ENCODE results near the gene TEX10.
"Not testable (repeated sequence)": the region's sequence is repeated elsewhere in the genome, so short reads cannot be mapped to it uniquely, and the experiment has no call there.

TEX10 gene

DNA sequence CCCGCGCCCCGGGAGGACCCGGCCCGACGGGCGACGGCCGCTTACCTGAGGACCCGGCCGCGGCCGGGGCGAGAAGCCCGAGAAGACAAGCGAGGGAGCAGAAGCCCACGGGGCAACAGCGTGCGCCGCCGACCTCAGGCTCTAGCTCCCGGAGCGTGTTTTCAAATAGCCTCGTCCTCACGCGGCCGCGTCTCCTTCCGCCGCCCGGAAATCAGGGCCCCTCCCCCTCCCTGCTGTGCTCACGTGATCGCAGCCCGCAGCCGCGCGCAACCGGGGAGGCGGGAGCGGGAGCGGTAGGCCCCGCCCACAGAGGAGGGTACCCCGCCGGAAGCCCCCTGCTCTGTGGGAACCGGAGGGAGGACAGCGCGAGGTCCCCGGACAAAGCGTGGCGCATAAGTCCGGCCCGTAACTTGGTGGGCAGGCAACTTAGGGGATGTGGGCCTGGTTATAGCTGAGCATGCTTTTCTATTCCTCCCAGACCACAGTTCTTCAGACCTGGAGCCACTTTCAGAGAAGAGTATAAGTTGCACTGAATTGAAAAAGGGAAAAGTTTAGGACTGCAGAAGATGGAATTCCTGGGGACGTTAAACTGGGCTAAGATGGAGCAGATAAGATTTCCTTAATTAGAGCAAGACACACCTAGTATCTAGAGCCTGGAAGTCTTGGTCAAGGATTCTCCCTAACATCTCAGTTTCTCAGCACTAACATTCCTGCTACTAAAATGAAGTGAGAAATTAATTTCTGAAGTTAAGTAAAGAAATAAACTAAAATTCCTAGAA is at the start of gene TEX10:
TSS of gene TEX10 (minus strand) at position 216 of the 779 bp plus-strand sequence. CDS start 3,579 bp downstream, outside the sequence.
- peak; percentile 91 to 93 for DNase-seq

DNA sequence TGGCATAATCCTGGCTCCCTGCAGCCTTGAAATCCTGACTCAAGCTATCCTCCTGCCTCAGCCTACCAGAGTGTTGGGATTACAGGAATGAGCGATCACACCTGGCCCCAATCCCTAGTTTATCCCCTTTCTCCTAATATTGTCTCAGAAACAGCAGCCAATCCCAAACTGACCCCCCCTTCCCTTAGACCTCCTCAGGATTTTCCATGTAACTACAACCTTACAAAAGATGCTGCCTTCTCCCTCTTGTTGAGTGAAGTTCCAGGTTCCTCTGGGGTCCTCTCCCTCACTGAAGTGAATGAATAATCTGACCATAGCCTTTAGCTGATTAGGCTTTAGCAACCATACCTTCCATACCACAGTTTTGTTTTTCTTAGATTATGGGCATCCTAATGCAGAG is 48.3 kb upstream of the TEX10 start:
- DNase-seq, result no peak

DNA sequence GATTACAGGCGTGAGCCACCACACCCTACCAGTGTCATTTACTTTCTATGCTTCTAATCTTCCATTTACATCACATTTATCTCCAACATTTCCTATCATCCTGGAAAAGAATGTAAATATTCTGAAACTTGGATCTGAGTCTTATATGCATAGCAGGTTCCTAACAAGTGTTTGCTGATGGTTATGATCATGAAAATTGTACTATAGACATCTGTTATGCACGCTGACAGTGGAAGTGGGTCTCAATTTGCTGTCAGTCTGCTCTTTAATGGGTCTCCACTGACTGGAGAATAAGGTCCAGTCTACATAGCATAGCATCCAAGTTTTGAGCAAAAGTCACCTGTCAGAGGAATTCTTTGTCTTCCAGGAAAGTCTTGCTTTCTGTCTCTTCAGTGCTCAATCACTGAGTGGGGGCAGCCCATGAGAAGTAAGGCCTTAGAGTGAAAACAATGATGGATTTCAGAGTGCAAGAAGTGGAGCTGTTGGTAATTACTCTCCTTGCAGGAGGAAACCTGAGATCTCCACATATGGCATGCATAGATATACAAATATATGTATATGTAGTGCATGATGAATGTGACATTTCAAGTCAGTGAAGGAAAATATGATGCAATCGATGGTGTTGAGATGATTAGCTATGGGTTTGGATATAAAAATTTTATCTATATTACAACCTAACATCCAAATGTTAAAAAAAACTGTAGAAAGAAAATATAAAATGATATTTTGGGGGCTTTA is 45.0 kb upstream of the TEX10 start:
- no peak for DNase-seq

DNA sequence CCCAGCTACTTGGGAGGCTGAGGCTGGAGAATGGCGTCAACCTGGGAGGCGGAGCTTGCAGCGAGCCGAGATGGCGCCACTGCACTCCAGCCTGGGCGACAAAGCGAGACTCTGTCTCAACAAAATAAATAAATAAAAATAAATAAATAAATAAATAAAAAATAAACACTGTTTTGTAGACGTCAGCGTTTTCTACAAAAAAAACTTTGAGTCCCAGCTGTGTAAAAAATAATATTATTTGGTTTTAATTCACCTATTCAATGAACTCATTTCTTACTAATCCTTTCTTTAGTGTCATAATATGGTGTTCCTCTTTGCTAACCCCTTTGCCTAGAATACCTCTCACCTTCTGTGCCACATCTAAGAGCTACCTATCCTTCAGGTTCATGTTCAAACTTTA is 44.0 kb upstream of the TEX10 start:
- no peak for DNase-seq

DNA sequence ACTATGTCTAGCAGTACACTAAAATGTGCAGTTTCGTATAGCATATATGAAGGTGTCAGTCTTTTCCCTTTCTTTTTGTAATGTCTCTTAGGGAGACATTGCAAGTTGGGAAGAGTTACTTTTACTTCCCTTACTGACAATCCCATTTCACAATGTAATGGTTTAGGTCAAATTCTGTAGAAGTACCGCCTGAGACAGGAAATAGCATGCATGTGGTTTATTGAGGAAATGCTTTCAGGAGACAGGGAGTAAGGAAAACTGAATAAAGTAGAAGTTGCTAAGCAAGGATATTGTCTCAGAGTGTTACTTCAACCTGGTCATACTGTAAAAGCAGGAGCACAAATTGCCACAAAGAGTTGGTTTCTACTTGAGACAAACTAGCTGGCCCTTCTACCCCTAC is 42.1 kb upstream of the TEX10 start:
- no peak for DNase-seq

DNA sequence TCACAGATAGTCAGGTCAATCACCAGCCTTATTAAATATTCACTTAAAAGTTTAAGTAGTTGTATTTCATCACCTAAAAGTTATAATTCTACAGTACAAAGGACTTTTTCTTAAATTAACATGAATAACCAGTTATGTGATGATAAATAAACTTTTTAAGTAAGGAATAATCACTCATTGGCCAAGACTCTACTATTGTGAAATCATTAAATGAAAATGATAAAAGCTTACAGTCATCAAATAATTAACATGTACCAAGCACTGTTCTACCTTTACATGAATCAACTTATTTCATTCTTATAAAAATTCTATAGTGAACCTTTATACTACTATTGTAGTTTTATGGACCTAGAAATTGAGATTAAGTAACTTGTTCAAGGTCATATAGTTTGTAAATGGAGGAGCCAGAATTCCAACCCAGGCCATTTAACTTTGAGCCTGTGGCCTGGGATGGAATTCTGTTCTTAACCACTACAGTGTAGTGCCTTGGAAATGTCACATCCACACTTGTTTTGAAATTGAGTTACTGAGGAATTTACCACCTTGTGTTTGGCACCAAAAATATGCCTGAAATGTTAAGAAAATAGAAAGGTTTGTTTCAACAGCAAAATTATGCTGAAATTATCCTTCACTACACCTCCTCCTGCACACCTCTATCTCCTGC is 41.4 kb upstream of the TEX10 start:
- no peak for DNase-seq

DNA sequence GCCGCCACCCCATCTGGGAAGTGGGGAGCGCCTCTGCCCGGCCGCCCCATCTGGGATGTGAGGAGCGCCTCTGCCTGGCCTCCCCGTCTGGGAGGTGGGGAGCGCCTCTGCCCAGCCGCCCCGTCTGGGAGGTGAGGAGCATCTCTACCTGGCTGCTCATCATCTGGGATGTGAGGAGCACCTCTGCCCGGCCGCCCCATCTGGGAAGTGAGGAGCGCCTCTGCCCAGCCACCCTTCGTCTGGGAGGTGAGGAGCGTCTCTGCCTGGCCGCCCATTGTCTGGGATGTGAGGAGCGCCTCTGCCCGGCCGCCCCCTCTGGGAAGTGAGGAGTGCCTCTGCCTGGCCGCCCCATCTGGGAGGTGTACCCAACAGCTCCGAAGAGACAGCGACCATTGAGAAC is 40.2 kb upstream of the TEX10 start:
- DNase-seq, result not testable (repeated sequence)

DNA sequence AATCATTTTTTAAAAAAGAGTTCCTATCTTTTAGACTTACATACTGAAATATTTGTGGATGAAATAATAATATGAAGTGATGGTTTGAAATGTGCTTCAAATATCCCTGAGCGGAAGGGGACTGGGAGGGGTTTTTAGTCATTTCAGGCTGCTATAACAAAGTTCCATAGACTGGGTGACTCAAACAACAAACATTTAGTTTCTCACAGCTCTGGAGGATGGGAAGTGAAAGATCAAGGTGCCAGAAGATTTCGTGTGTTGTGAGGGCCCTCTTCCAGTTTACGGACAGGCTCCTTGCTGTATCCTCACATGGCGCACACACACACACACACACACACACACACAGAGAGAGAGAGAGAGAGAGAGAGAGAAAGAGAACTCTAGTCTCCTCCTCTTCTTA is 27.1 kb upstream of the TEX10 start:
- DNase-seq, result no peak

DNA sequence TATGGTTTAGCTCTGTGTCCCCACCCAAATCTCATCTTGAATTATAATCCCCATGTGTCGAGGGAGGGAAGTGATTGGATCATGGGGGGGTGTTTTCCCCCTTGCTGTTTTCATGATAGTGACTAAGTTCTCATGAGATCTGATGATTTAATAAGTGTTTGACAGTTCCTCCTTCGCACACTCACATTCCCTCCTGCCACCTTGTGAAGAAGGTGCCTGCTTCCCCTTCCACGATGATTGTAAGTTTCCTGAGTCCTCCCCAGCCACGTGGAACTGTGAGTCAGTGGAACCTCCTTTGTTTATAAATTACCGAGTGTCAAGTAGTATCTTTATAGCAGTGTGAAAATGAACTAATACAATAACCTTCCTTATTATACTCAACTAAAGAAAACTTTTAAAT is 24.3 kb upstream of the TEX10 start:
- DNase-seq, result no peak

DNA sequence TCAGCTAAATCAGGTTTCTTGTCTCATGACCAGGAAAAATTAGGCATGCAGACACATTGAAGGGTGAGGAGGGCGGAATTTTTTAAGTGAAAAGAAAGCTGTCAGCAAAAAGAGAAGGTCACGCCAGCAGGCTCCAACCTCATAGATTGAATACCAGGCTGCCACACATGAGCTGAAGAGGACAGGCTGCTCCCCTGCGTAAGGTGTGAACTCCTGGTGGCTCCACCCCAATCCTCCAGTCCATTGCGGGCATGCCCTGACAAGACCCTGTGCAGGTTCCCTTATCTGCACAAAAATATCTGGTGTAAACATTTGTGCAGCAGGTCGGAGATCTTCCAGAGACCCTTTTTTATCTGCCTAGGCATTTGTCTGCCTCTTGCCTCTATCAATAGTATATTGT is 22.9 kb upstream of the TEX10 start:
- no peak for DNase-seq

DNA sequence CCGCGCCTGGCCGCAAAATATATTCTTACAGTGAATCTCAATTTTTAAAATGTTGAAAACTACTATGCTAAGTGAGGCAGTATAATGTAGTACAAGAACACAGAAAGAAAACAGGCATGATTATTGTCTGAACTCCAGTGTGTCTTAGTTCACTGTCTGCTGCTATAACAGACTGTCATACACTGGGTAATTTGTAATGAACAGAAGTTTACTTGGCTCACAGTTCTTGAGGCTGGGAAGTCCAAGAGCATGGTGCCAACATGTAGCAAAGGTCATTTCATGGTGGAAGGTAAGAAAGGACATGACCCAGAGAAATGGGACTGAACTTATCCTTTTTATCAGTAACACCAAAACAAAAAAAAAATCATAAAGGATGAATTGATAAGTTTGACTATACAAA is 19.9 kb upstream of the TEX10 start:
- no peak for DNase-seq

DNA sequence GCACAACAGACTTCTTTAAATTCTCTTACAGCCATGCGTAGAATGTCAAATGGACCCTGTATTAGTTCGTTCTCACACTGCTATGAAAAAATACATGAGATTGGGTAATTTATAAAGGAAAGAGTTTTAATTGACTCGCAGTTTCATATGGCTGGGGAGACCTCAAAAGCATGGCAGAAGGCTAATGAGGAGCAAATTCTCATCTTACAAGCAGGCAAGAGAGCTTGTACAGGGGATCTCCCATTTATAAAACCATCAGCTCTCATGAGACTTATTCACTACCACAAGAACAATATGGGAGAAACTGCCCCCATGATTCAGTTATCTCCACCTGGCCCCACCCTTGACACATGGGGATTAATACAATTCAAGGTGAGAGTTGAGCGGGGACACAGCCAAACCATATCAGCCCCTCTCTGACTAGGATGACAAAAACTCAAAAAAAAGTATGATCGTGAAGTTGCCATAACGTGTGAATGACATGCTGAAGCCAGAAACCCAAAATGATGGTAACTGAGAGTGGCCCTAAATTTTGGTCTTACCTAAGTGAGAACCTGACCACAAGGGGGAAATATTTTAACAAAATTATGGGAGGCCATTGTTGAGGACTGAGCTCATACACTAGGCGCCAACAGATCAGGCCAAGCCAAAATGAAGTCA is 17.5 kb upstream of the TEX10 start:
- DNase-seq, result no peak

DNA sequence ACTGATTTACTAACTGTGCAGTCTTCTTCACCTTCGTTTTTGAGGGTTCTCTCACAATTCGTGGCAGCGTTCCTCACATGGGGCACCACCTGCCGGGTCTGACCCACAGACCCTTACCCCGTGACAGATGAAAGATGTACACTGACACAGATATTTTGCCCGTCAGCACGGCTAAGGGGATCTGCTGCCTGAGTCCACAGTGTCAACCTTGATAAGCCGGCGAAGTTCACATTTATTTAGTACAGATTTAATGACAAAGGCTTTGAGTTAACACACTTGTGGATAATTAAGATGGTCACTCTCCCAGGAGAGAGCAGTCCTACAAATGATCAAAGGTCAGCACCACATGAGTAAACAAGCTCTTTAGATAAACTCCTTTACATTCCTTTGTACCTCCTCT is 15.9 kb upstream of the TEX10 start:
- DNase-seq, result no peak

DNA sequence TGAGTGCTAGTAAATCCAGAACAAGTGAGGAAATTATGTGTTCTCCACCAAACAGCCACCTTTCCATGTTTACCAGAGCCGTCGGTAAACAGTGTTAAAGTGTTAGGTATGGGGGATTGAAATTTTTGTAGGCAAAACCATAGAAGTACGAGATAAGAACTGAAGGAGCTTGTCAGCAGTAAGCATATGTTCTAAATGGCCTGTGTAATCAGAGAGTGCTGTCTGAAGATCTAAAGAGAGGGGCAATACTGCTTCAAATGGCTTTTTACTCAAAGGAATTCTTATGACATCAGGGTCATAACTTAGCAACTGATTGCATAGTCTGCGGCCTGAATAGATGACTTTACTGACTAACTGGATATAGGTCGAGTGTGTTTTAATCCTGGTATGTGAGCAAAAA is 13.4 kb upstream of the TEX10 start:
- DNase-seq, result no peak

DNA sequence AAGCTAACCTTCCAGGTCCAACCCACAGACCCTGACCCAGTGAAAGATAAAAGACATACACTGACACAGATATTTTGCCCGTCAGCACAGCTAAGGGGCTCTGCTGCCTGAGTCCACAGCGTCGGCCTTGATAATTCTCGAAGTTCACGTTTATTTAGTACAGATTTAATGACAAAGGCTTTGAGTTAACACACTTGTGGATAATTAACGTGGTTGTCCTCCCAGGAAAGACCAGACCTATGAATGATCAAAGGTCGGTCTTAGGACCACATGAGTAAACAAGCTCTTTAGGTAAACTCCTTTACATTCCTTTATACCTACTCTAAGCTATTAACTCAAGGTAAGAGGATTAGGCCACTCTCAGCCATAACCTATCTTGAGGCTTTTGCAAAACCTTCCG is 11.3 kb upstream of the TEX10 start:
- DNase-seq, result no peak

DNA sequence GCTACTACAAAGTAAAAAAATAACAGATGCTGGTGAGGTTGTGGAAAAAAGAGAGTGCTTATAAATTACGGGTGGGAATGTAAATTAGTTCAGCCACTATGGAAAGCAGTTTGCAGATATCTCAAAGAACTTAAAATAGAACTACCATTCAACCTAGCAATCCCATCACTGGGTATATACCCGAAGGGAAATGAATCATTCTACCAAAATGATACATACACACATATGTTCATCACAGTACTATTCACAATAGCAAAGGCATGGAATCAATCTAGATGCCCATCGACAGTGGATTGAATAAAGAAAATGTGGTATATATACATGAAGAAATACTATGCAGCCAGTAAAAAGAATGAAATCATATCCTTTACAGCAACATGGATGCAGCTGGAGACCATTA is 6.3 kb upstream of the TEX10 start:
- DNase-seq, result no peak

DNA sequence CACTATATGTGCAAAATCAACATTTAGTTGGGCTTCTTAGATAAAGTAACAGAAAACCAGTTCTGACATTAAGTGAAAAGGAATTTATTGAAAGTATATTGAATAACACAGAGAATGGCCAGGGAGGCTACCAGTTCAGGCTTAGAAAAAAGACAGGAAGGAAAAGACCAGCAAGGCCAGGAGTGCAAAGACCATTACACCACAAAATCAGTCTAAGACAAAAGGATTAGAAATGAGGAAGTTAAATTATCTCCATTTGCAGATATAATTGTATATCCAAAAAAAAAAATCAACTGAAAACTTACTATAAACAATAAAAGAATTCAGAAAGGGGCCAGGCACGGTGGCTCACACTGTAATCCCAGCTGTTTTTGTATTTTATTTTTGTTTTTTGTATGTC is 4.8 kb upstream of the TEX10 start:
- DNase-seq, result no peak

DNA sequence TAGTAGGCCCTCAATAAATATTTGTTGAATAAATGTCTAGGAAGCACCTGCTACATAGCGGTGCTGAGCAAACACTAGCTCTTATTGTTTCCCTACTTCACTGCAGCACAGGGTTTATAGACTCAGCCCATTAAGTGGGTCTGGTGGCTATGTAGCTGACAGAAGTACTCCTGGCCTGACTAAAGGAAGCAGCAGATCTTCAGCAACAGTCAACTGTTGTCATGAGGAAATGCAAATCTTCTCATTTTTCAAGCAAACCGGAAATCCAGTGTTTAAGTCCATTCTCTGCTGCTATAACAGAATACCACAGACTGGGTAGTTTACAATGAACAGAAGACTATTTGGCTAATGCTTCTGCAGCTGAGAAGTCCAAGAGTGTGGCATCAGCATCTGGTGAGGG is 2.8 kb upstream of the TEX10 start:
- no peak for DNase-seq

DNA sequence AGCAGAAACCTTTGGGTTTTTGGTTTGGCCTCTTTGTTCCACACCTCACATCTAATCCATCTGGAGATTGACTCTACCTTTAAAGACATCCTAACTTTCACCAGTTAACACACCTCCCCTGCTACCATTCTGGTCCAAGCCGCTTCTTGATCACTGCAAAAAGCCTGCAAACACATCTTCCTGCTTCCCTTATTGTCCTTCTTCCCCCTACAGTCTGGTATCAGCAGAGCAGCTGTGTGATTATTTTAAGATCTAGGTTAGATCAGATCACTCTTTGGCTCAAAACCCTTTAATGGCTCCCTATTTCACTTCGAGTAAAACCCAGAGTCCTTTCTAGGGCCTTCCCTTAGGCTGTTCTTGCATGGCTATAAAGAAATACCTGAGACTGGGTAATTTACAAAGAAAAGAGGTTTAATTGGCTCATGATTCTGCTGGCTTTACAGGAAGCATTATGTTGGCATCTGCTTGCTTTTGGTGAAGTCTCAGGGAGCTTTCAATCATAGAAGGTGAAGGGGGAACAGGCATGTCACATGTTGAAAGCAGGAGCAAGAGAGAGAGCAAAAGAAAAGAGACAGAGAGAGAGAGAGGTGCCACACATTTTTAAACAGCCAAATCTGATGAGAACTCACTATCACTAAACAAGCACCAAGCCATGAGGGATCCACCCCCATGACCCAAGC is 1.5 kb upstream of the TEX10 start:
- DNase-seq, result no peak

DNA sequence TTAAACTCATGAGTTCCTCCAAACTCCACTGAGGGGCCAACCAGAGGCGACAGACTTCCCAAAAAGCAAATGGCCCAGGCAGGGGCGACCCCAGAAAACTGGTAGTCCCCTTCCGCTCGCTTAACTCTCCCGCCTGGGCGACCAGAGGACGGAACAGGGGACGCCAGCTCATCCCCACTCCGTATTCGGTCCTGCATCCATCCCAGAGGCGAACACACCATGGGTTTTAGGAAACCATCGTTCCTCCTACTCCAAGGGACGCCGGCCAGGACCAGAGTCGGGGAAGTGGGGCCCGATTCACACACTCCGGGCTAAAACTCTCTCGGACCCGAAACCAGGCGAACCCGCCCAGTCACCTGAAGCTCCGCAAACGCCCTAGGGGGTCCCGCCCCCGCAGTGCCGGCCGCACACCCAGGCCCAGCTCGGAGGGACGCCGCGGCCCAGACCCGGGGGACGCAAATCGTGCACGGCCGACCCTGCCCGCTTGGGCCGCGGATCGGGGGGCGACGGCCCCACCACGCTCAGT is 478 bp downstream of the TEX10 start:
- DNase-seq, result peak; percentile 64 to 66

DNA sequence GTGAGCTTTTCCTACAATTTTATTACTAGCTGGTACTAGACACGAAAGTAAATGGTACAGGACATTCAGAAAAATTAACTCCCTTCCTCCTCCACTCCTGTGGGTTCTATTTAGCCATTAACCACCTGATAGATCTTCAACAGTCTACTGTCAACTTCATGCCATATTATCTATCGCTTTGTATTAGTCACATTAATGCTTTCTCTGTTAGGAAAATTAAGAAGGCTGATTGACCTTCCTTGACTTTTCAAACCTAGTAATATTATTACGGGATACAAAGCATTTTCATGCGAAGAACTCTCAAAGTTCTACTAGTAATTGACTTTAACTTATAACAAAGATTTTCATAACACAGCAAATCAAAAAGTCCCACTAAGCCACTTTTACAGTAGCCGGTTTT is 1.2 kb downstream of the TEX10 start:
- no peak for DNase-seq

DNA sequence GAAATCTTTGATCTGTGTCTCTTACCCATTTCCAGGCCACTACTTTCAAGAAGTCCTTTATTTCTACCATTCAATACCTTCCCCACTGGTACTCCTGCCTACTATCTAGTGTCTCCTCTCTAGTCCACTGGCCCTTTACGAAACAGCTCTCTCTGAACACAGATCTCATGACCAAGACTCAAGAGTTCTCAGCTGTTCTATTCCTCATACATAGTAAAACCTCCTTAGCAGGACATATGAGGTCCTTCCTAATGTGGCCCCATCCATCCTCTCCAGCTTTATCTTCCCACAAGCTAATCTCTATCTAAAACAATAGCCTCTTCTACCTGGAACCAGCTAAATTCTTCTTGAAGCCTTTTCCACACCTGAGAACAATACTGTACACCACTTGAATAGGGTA is 2.6 kb downstream of the TEX10 start:
- no peak for DNase-seq

DNA sequence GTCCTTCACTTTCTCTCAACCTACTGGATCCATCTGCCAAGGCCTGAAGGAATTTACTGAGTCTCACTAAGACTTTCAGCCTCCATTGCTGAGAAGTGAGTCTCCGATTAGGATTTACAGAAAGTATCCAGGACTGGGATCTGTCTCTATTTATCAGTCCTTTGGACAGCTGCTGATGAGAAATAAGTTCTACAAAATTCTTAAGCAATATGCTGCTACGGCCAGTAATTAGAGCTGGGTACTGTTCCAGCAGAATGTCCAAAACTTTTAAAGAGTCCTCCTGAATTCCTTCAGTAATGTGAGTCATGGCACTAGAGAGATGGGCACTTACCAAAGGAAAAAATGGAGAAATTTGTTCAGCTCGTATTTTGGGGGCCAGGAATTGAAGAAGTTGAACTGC is 5.9 kb downstream of the TEX10 start:
- no peak for DNase-seq

Measured in activated T-cell treated with anti-CD3 and anti-CD28 coated beads, Interleukin-2, amount 50 U/mL, for 48 hours (primary cell).